GM19452 (cell line): ENCODE results near the gene ATXN1.

Experiments used
- ATAC-seq: cut with Tn5 transposase; IDR thresholded peaks from one replicate; pipeline ENCODE4 v1.9.1; 2021; ENCODE audit not compliant: unreplicated experiment

Gene ATXN1

GRCh38 chr6:16783952-16784565 lies 22.8 kb upstream of the ATXN1 start:
- no peak for ATAC-seq

- ATAC-seq: no peak
Observed at GRCh38 chr6:16783509-16783908, 22.2 kb upstream of the ATXN1 start.

- no peak for ATAC-seq
Observed at GRCh38 chr6:16782278-16782677, 21.0 kb upstream of the ATXN1 start.

- ATAC-seq: no peak
Observed at GRCh38 chr6:16781348-16782169, 20.3 kb upstream of the ATXN1 start.

- no peak for ATAC-seq
Observed at GRCh38 chr6:16778521-16778920, 17.3 kb upstream of the ATXN1 start.

GRCh38 chr6:16777794-16778193 lies 16.5 kb upstream of the ATXN1 start:
- no peak for ATAC-seq

- ATAC-seq: no peak
Observed at GRCh38 chr6:16776394-16777017, 15.2 kb upstream of the ATXN1 start.

- no peak for ATAC-seq
Observed at GRCh38 chr6:16774437-16774836, 13.2 kb upstream of the ATXN1 start.

- ATAC-seq: no peak
Observed at GRCh38 chr6:16773362-16773761, 12.1 kb upstream of the ATXN1 start.

- peak; percentile 60 for ATAC-seq
Observed at GRCh38 chr6:16770701-16771569, 9.7 kb upstream of the ATXN1 start.

GRCh38 chr6:16769986-16770376 lies 8.7 kb upstream of the ATXN1 start:
- ATAC-seq: no peak

- ATAC-seq: peak; percentile 64
Observed at GRCh38 chr6:16769131-16769985, 8.1 kb upstream of the ATXN1 start.

- ATAC-seq: no peak
Observed at GRCh38 chr6:16768477-16768830, 7.2 kb upstream of the ATXN1 start.

- ATAC-seq: no peak
Observed at GRCh38 chr6:16767765-16768476, 6.7 kb upstream of the ATXN1 start.

GRCh38 chr6:16766836-16767745 lies 5.8 kb upstream of the ATXN1 start:
- no peak for ATAC-seq

- no peak for ATAC-seq
Observed at GRCh38 chr6:16766043-16766536, 4.8 kb upstream of the ATXN1 start.

GRCh38 chr6:16765235-16765634 lies 4.0 kb upstream of the ATXN1 start:
- ATAC-seq: no peak

- ATAC-seq: no peak
Observed at GRCh38 chr6:16764188-16764950, 3.1 kb upstream of the ATXN1 start.
